NOMO-1 (cell line): Measurements from ENCODE around the gene ZBTB20.

Experiments
- DNase-seq, 2 experiments: peaks; one replicate each; lab custom pipeline; 2025; ENCODE audit not compliant: unreplicated experiment in 2 of 2; lab: John Stamatoyannopoulos, UW

Gene ZBTB20

GRCh38 chr3:114363554-114364202 lies 783.4 kb downstream of the ZBTB20 start:
- no peak for DNase-seq

- no peak for DNase-seq
Observed at GRCh38 chr3:114362815-114363214, 784.3 kb downstream of the ZBTB20 start.

- DNase-seq = no peak
Observed at GRCh38 chr3:114361391-114361790, 785.7 kb downstream of the ZBTB20 start.

GRCh38 chr3:114356525-114356924 lies 790.6 kb downstream of the ZBTB20 start:
- DNase-seq = no peak

GRCh38 chr3:114356066-114356465 lies 791.0 kb downstream of the ZBTB20 start:
- DNase-seq = no peak

- DNase-seq = no peak
Observed at GRCh38 chr3:114355653-114356052, 791.4 kb downstream of the ZBTB20 start.

GRCh38 chr3:114351822-114352145 lies 795.3 kb downstream of the ZBTB20 start:
- DNase-seq = no peak

- no peak for DNase-seq
Observed at GRCh38 chr3:114351123-114351821, 795.8 kb downstream of the ZBTB20 start.

- DNase-seq = no peak
Observed at GRCh38 chr3:114350690-114351089, 796.4 kb downstream of the ZBTB20 start.

GRCh38 chr3:114350271-114350670 lies 796.8 kb downstream of the ZBTB20 start:
- DNase-seq = no peak

- no peak for DNase-seq
Observed at GRCh38 chr3:114344492-114344891, 802.6 kb downstream of the ZBTB20 start.

- DNase-seq = no peak
Observed at GRCh38 chr3:114338651-114339357, 808.3 kb downstream of the ZBTB20 start.

GRCh38 chr3:114336857-114337256 lies 810.2 kb downstream of the ZBTB20 start:
- DNase-seq = no peak

- peak in 1 of 2 experiments; percentile 3 for DNase-seq
Observed at GRCh38 chr3:114336122-114336697, 810.9 kb downstream of the ZBTB20 start.

- no peak for DNase-seq
Observed at GRCh38 chr3:114333923-114334240, 813.2 kb downstream of the ZBTB20 start.

- DNase-seq = no peak
Observed at GRCh38 chr3:114333180-114333922, 813.7 kb downstream of the ZBTB20 start.

- no peak for DNase-seq
Observed at GRCh38 chr3:114332342-114333179, 814.5 kb downstream of the ZBTB20 start.

GRCh38 chr3:114331710-114332109 lies 815.4 kb downstream of the ZBTB20 start:
- no peak for DNase-seq

- no peak for DNase-seq
Observed at GRCh38 chr3:114331007-114331406, 816.1 kb downstream of the ZBTB20 start.

GRCh38 chr3:114329823-114330222 lies 817.3 kb downstream of the ZBTB20 start:
- DNase-seq = no peak
